Gastrocnemius medialis (tissue), 4 donors: ENCODE data around the gene SLC2A5.

ENCODE experiments used
- POLR2A ChIP-seq, 2 donors: fragments of 450-650 bp; IDR thresholded peaks; one replicate each; pipeline ENCODE4 v1.6.1; 2017; ENCODE audit warnings: antibody characterized with exemption in 2 of 2, mild to moderate bottlenecking in 2 of 2, moderate library complexity in 2 of 2
- TF ChIP-seq, protein P1 (sequence below), 5 experiments: fragments of 450-650 bp in 3 of 5; fragments of 200-600 bp in 2 of 5; sonication (generic) in 2 of 5; IDR thresholded peaks in 4 of 5; conservative IDR thresholded peaks in 1 of 5; 1 replicate in 4 of 5; 2 replicates in 1 of 5; pipeline ENCODE4 v1.5.1; 2016 to 2019; ENCODE audit warnings: antibody characterized with exemption in 5 of 5, mild to moderate bottlenecking in 3 of 5, moderate library complexity in 3 of 5

DNA sequence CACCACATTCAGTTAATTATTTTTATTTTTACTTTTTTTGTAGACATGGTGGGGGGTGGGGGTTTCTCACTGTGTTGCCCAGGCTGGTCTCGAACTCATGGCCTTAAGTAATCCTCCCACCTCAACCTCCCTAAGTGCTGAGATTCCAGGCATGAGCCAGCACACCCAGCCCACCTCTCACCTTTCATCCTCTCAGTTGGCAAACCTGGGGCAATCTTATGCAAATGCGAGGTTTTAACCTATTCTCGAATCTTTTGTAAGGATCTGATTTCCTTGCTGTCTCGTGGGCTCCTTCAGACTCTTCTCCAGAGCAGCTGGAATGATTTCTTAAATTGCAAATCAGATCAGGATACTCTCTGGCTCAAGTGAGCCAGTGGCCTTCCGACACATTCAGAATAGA is 36.1 kb downstream of the SLC2A5 start:
- TF ChIP-seq POLR2A (IDR thresholded peaks at IDR 0.05): no peak
- TF ChIP-seq, protein P1, sequence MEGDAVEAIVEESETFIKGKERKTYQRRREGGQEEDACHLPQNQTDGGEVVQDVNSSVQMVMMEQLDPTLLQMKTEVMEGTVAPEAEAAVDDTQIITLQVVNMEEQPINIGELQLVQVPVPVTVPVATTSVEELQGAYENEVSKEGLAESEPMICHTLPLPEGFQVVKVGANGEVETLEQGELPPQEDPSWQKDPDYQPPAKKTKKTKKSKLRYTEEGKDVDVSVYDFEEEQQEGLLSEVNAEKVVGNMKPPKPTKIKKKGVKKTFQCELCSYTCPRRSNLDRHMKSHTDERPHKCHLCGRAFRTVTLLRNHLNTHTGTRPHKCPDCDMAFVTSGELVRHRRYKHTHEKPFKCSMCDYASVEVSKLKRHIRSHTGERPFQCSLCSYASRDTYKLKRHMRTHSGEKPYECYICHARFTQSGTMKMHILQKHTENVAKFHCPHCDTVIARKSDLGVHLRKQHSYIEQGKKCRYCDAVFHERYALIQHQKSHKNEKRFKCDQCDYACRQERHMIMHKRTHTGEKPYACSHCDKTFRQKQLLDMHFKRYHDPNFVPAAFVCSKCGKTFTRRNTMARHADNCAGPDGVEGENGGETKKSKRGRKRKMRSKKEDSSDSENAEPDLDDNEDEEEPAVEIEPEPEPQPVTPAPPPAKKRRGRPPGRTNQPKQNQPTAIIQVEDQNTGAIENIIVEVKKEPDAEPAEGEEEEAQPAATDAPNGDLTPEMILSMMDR (IDR thresholded peaks at IDR 0.05 in 4 of 5, conservative IDR thresholded peaks at IDR 0.05 in 1 of 5): no peak
